Anterior cingulate cortex (tissue), 58 donors: ENCODE measurements around the gene CD58.

Experiments
- DNase-seq, 58 donors: peaks; one replicate each; lab custom pipeline; 2025; lab: John Stamatoyannopoulos, UW

CD58 gene

DNA sequence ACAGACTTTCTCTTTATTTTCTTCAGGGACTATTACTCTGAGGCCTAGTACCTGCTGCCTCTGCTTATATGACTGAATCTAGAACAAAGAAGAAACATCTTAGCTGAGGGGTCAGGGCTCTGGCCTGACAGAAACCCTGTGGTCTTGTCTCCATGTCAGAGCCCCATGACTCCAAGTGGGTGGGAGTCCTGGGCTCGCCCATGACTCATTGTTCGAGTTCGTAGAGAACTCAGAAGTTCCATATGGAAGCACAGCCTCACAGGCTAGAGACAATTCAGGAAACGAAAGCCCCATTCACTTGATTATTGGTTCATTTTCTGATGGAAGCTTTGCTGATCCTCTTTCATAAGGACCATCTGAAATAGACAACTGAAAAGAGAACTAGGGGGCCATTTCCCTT lies 73.2 kb downstream of the CD58 start:
- no peak for DNase-seq

DNA sequence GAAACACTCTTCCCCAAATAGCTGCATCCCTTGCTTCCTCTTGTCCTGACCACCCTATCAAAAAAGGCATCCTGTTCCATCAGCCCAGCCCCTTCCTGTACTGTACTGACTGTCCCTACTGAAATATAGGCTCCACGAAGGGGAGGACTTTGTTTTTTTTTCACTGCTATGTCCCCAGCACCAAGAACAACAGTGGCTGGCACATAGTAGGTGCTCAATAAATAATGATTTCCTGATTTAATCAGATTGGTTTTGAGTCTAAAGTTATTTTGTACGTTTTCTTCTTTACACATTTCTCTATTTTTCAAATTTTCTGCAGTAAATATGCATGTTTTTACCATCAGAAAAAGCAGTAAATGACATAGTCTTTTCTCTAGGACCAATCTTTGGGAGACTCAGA lies 73.9 kb downstream of the CD58 start:
- no peak for DNase-seq

DNA sequence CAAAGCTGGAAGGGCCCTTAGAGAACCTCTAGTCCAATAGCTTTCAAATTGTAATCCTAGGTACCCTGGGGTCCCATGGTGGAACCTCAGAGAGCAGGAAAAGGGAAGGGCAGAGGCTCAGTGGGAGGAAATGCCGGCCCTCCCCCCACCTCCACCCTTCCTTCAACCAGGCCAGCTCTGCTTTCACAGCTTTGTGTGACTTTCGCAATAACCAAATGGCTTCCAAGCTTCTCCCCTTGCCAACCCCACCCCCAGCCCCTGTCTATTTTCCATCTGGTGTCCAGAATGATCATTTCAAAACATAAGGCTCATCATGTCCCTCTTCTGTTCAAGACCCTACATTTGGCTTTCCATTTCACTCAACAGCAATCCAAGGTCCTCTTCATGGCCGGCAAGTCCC lies 74.4 kb downstream of the CD58 start:
- DNase-seq, result no peak

DNA sequence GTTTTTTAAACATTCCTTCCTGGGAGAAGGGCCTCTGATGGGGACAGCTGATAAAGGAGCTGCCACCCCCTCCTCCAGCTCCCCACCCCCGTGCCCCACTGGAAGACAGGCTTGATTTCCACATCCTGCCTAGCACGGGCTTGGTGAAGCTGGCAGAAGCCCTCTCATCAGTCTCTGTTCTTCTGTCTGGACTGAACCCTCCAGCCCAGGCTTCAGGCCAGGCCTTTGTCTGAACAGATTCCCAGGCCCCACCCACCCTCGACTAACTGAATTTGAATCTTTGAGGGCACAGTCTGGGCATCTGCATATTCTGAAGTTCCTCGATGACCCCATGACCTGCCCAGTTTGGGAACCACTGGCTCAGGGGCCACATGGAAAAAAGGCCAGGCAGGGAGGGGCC lies 75.3 kb downstream of the CD58 start:
- no peak for DNase-seq

DNA sequence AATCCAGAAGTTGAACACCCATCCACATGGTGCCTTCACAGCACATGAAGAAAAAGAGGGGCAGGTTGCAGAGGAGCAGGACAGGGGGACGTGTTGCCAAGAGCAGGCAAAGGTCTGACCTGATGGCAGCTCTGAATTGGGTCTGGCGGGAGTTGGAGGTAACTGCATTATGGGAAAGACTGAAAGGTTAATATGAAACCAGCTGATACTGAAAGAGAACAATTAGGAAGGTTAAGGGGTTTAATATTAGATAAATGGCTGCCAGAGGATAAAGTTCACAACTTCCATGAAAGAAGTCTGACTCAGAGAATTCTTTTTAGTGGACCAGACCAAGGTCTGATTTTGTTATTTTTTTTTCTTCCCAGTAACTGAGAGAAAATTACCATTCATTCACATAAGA lies 76.1 kb downstream of the CD58 start:
- DNase-seq, result no peak

DNA sequence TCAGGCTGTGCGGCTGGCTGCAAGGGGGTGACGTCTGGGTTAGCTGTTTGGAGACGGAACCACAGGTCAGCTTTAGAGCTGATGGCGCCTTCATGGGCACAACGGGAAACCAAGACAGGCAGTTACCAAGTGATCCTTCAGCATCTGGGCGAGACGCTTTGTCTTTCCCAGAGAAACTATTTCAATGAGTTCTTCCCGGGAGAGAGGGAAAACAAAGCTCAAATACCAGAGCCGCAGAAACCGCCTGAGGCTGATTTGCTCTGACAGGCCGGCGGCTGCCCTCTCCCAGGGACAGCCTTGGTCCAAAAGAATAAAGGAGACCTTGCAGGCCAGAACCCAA lies 76.5 kb downstream of the CD58 start:
- DNase-seq, result no peak

DNA sequence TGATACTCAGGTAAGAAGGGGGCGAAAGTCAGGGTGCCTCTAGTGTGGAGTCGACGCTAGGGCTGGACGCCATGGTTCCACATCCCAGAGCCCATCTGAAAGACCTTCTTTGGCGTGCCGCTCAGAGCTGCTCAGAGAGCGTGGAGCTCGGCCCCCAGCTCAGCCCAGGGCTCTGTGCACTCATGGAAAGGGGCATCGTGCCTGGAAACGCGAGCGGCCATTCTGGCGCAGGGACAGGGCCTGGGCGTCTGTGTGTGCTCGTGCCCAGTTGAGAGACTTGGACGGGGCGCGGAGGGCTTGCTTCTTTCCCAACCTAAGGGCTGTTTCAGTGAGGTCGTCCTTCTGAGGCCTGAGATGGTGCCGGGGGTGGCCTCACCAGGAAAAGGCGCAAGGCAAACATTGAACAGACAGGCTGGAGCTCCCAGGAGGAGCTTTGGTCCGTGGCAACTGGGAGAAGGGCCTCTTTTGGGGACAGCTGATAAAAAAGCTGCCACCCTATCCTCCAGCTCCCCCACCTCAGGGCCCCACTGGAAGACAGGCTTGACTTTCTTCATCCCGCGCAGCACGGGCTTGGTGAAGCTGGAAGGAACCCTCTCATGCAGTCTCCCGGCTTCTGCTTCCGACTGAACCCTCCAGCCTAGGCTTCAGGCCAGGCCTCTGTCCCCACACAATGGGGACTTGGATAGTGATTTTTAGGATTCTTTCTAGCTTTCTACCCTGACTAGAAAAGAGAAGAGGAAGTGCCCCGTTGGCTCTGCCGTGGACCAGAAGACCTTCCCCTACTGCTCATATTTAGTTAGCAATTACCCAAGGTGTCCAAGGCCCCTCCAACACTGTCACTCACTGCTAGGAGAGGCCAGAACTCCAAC lies 77.1 kb downstream of the CD58 start:
- no peak for DNase-seq

DNA sequence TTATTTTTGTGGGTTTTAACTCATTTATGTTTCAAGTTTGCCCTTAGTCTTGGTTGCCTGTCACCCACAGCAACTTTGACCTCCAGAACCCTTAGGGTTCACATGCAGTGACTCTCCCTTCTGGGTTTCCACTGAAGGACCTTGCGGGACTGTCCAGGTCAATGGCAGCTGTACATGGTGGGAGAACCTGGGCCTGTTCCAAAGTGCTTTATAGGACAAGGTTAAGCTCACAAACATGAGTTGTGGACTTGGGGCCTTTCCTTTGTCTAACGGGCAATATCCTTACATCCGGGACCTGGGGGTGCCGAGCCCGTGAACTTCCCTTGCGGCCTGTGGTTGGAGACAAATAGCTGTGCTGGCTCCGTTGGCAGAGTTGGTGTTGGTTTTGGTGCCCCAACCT lies 77.8 kb downstream of the CD58 start:
- no peak for DNase-seq

DNA sequence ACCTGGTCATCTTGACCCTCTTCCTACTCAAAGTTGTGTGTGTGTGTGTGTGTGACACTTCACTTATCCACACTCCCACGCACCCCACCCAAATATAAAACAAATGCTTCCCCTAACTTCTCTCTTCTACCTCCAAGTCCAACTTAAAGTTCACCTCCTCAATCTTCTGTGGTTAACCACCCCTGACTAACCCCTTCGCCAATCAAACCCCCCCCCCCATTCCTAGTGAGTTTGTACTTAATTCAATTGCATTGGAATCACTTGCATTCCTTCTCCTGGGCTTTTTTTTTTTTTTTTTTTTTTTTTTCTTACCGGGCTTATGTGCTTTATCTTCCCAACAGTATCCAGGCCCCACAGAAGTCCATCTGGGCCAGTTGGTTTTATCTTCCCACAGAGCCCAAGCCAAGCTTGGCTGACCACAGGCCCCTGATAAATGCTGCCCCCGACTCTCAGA lies 78.4 kb downstream of the CD58 start:
- DNase-seq, result peak in 1 of 58 donors; percentile 75

DNA sequence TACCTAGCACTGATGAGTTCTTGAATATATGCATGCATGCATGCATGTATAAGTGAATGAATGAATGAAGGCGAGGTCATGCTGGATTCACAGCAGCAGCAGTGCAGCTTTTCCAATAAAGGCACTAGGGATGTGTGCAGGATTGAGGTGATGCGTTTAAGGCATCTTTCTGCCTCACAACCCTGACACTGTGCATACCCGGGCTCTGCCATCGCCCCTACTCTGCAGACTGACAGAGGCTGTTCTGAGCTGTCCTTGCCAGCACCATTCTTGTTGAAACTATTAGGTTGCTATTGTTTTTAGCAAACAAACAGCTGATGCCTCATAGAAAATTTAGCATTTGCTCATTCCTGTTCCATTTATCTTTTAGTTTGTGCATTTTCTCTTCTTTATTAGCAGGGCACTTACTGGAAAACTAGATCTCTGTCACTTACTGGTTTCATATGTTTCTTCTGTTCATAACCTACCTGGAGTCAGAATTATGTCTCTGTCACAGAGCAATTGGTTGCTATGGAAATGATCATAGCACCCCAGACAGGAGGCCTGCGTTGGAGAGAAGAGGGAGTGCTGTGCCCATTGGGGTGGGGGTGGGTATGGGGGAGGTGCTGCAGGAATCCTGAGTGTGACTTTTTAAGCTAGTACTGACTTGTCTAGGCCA lies 79.0 kb downstream of the CD58 start:
- peak in 1 of 58 donors; percentile 12 for DNase-seq

DNA sequence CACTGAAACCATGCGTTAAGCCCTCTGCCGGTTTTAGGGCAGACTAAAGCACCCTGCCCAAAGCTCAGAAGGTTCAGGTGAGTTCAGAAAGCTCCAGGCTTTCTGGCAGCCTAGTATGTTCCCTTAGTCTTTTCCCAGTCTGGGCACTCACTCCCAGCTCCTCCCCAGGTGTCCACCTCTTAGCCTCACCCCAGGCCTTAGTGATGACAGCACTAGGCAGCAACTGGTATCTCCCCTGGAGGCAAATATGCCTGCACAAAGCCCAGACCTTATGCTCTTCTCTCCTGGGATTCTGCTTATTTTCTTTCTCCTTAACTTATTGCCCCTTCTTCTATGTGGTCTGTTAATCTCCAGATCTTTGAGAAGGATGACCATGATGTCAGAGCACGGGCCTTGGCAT lies 80.2 kb downstream of the CD58 start:
- DNase-seq, result no peak

DNA sequence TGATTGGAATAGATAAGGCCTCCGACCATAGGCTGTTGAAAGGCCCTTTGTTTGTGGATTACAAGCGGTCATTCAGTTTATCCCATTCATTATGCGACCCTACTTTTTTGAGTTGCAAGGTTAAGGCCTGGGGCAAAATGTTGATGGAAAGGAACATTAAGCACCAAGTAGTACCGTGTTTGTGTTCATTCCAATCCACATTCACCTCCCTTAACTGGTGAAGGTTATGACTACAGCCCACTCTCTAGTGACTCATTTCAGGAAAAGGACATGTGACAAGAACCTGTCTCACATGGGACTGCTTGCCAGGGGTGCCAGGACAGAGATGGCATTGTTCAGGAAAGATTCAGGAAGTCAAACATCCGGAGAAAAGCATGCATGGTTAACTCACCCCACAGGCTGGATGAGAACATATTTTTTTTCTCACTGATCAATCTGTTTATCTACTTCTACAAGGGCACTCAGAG lies 81.6 kb downstream of the CD58 start:
- peak in 10 of 58 donors; percentile 14 to 65 (median 46) for DNase-seq

DNA sequence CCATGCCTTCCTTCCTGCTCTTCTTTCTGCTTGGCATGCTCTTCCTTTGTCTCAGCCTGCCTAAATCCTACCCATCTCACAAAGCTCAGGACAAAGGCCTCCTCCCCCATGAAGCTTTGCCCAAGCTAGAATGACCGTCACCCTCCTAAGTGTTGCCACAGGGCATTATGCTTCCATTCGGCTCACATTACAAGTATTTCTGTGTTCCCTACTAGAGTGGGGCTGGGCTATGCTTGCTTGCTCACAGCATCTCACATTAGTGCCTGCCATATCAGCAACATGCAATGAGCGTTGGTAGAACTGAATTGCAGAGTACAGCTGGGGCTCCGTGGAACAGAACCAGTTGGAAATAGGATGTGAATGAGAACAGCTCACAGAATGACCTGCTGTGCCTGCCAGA lies 82.8 kb downstream of the CD58 start:
- no peak for DNase-seq

DNA sequence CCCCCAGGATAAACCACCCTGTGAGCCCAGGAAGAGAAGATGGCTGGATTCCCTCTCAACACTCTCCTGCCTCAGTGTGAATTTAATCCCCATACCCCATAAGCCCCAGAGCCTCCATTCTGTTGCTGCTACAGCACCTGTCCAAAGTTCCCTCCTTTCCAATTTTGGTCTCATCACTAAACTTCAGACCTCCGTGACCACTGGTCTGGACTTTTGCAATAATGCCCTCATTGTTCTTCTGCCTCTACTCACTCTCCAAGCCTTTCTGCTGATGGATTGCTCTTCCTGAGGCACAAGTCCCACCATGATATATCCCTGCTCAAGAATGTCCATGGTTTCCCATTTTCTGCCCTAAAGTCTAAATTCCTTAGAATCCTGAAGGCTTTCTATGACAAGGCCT lies 83.2 kb downstream of the CD58 start:
- no peak for DNase-seq

DNA sequence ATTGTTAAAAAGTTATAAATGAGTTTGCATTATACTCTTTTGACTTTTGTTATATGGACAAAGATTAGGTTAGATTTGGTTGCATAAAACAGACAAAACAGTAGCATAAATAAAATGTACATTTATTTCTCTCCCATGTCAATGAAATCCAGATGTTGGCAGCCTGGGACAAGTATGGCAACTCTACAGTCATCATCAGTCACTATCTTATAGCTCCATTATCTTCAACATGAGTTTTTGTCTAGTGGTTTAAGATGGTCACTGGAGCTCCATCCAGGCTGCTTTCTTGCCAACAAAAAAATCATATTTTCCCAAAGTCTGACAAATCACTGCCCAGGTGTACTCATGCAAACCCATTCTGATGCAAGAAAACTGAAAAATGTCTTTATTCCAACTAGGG lies 83.8 kb downstream of the CD58 start:
- DNase-seq, result no peak

DNA sequence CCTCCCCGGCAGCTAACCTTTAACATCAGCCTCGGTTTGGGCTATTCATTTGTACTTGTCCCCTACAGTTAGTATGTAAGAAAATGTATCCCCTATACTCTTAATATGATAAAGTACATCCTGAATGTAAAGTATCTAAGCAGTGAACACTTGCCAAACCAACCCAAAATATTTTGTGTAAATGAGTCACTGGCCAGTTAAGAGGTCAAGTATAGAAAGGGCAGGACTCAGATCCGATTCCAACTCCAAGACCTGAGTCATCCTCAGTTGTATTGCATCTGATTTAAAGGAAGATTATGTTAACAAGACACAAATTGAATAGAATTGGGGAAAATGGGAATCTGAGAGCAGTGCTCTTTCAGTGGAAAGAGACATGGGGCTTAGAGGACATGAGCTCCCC lies 84.4 kb downstream of the CD58 start:
- DNase-seq, result no peak

DNA sequence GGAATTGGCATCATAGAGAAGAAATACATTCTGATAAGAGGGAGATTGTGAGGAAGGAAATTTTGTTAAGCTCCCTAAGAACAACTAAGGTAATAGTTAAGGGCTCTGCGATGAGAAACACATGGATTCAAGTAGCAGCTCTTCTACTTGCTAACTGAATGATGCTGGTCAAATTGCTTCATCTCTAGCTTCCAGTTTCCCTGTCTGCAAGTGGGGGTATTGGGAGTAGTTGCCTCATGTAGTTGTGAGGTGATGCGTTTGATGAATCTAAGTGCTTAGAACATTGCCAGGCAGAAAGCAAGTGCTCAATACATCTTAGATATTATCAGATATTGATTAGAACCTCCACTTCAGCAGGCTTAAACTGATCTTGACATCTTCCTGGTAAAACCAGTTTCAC lies 84.8 kb downstream of the CD58 start:
- DNase-seq, result no peak

DNA sequence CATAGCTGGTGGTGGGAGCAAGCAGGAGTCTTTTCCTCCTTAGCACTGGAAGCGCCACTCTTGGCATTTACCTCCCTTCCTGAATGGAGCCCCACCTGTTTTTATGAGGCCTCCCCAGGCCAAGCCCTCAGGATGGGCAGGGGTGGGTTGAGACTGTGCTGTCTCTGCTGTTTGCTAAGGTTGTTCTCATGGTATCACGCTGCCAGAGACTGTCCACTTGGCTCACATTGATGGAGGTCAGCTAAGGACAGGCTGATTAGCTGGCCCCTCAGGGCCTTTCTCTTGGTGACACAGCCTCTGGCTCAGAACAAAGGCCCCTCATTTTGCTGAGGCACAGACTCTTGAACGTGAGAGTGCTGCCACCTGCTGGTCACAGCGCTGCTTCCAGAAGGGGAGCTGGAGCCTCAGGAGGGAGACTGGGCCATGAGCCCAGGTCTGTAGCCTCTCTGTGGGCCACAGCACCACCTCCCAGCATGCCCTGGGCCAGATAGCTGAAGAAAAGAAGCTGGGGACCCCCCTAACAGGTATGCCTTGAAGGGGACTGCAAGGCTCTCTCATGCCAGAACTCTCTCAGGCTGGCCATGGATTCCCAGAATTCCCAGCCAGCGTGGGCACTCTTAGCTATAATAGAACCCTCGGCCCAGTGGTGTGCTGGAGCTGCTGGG lies 85.6 kb downstream of the CD58 start:
- peak in 54 of 58 donors; percentile 20 to 95 (median 74) for DNase-seq

DNA sequence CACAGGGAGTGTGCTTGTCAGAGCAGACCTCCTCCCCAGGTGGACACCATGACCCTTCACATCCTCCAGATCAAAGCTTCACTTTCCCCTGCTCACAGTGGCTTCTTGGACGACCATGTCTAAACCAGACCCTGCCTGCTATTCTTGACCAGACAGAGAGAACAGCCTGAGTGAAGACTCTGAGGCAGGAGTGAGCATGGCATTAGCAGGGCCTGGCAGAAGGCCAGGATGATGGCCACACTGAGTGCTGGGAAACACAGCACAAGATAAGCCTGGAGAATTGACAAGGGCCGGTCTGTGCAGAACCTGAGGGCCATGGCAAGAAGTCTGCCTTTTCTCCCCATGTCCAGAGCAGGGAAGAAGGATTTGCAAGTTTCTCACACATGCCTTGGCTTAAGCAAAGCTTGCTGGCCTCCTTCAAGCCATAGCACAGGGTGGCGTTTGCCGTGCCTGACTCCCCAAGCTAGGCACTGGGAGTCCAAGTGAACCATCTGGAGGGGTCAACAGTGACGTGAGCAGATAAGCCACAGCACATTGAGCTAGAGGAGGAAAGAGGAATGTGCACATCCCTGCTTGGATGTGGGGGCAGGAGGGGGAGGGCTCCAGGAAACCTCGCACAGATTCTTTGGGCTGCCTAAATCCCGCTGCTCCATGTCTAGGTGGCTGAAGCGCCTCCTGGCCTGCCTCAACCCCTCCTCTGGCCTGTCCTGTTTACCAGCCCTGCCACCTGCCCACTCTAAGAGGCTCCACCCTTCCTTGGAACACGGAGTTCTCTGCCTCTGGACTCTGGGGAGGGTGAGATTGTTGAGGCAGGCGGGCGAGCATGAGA lies 87.1 kb downstream of the CD58 start:
- peak in 1 of 58 donors; percentile 62 for DNase-seq

DNA sequence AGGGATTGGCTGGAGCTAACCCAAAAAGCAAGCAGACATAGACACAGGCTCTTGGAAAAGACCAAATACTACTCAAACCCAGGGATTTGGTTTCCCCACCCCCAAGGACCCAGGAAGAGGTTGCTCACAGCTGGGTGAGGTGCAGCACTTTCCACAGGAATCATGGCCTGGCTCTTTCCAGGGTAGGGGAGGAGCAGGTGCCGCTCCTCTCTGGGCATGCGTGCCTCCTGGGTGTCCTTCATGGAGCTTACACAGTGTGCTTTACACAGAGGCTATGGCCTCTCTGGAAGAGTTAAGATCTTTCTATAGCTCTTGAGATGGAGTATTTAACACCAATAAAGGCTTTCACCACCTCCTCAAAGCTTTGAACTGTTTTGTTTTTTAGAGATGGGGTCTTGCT lies 88.3 kb downstream of the CD58 start:
- no peak for DNase-seq

DNA sequence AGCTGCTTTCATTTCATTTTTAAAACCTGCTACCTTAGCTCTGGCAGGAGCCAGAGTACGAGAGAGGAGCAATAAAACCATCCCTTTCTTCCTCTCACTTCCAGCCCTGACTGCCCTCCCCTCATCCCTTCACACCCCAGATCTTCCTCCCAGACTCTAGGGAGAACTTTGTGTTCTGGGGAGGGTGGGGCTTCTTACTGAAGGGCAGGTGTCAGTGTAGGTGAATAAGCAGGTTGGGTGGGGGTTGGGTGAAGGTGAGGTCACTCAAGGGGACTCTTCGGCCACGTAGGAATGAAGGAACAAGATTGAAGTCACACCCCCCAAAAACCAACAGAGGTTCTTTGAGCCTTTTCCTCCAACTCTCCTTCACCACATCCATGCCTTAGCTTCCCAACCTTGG lies 88.9 kb downstream of the CD58 start:
- DNase-seq, result no peak
